ENCODE measurements around the gene ATG16L1. TPM values are rescaled to one million over a fixed set of nuclear protein-coding genes. Genes with fewer than 3 reads are reported as not detected.

The ATG16L1 gene
- total and polyA plus RNA-seq, 2 of the 4 experiments (the other 2 are of a cell fraction), result 20.0 to 26.2 TPM

GRCh38 chr2:233307565-233307964 is 56.1 kb downstream of the ATG16L1 start, which contains the start of gene SAG:
TSS of gene SAG (plus strand) at chr2:233307816. CDS start at chr2:233309190, 1,374 bp downstream.
- no peaks in the 10 kb centered on the region for H3K79me1 ChIP-seq (ENCODE audit: low read depth in 1 of 2, low read length in 2 of 2)
- ChIA-PET POLR2A (ENCODE audit: unreplicated experiment) (interaction anchor here (0.6 kb wide), 1 partner anchor 1252 kb away, joined by 3 read pairs; no protein-coding TSS in a partner anchor), CTCF (interaction anchor here (0.6 kb wide), 1 partner anchor 16 kb away, joined by 3 read pairs; no protein-coding TSS in a partner anchor)
- no peak for TF ChIP-seq ELK1 (IDR thresholded peaks at IDR 0.05; ENCODE audit: borderline replicate concordance, low read depth, low read length)
- H3K56ac ChIP-seq (ENCODE audit: extremely low read depth, insufficient read depth, low read length), result no peak within 1 kb of the TSS
- no peak within 1 kb of the TSS for H3K4ac ChIP-seq (ENCODE audit: low read depth, low read length)
- H2AK9ac ChIP-seq (replicated peaks; ENCODE audit: low read depth, low read length, poor library complexity), result no peak within 1 kb of the TSS
- dilution Hi-C loops (cut with HindIII; ENCODE audit: low sequenced_read_pairs, unreplicated experiment), result no loop called here
- DNase-seq (no peak), ATAC-seq (ENCODE audit: low read depth) (no peak)
- no peak within 1 kb of the TSS for H3K4me2 ChIP-seq (ENCODE audit: low read depth, low read length)
- H3K4me3 ChIP-seq (ENCODE audit: insufficient read depth, low read depth, low read length), result no peak within 1 kb of the TSS
- no peak within 1 kb of the TSS for H3K23ac ChIP-seq (ENCODE audit: low read depth, low read length)
- H3K14ac ChIP-seq (replicated peaks; ENCODE audit: low read depth, low read length), result no peak within 1 kb of the TSS
- H3K18ac ChIP-seq (ENCODE audit: low read depth, low read length), result no peak within 1 kb of the TSS
- no peak within 1 kb of the TSS for H2AK5ac ChIP-seq (ENCODE audit: low read depth, low read length)
- H3K36me3 ChIP-seq (ENCODE audit: control insufficient read depth, insufficient read depth, low read length), result no peaks in the 10 kb centered on the region
- no peak within 1 kb of the TSS for H4K91ac ChIP-seq (ENCODE audit: insufficient read depth, low read depth, low read length)
- H2BK120ac ChIP-seq (ENCODE audit: low read depth, low read length), result no peak within 1 kb of the TSS
- no TSS peak for BruUV-seq (replicated peaks)
- no peak within 1 kb of the TSS for H4K8ac ChIP-seq (ENCODE audit: low read depth in 2 of 2, low read length in 2 of 2)
- no peak within 1 kb of the TSS for H2BK20ac ChIP-seq (ENCODE audit: low read depth, low read length)
- no peak within 1 kb of the TSS for H3K9ac ChIP-seq (ENCODE audit: low read depth, low read length)
- H2BK15ac ChIP-seq (ENCODE audit: low read depth, low read length), result no peak within 1 kb of the TSS
- no CpG with 5 or more reads among the region's 7 CpGs for WGBS, 2 experiments (ENCODE audit: extremely low coverage in 2 of 2, insufficient read length in 1 of 2)
- no peak within 1 kb of the TSS for H2BK5ac ChIP-seq (ENCODE audit: low read depth, low read length, poor library complexity, severe bottlenecking)
- H4K5ac ChIP-seq (ENCODE audit: low read depth, low read length), result no peak within 1 kb of the TSS
- H3K27ac ChIP-seq (ENCODE audit: insufficient read depth, low read length), result no peak within 1 kb of the TSS
- intact Hi-C loops (cut with micrococcal nuclease), result no loop called here
- no peaks in the 10 kb centered on the region for H3K4me1 ChIP-seq (ENCODE audit: control insufficient read depth, insufficient read depth, low read length)
- H2AFZ ChIP-seq (replicated peaks; ENCODE audit: low read length, poor library complexity), result no peak within 1 kb of the TSS
- H4K20me1 ChIP-seq (ENCODE audit: insufficient read depth, low read length), result no peaks in the 10 kb centered on the region
- peaks cover 9% of the 10 kb centered on the region for H3K27me3 ChIP-seq (ENCODE audit: control insufficient read depth, insufficient read depth, low read length)
- H3K9me3 ChIP-seq (ENCODE audit: control insufficient read depth, insufficient read depth, low read length), result no peaks in the 10 kb centered on the region
- H3K9me1 ChIP-seq (ENCODE audit: insufficient read depth, low read length), result no peaks in the 10 kb centered on the region; the same call in 1 of the 2 replicates
- in situ Hi-C loops (cut with MboI; ENCODE audit: low sequenced_read_pairs), result no loop called here

Measured in IMR-90 (cell line).